RWPE1 (cell line): Measurements from ENCODE around the gene MAST2.

Source experiments
- CTCF ChIA-PET: fragments of 350-600 bp; sonication (Branson Sonifier 250); formaldehyde crosslinking; extraction: SDS; loops from one replicate; lab custom pipeline; 2021; lab: Yijun Ruan, JAX
- POLR2A ChIA-PET: fragments of 400-600 bp; formaldehyde crosslinking; extraction: SDS; loops from one replicate; lab custom pipeline; 2020; ENCODE audit warnings: antibody characterized with exemption; ENCODE audit not compliant: low non-redundant PET; lab: Yijun Ruan, JAX
- DNase-seq: peaks from one replicate; pipeline ENCODE4 v3.0.0; 2012; ENCODE audit warnings: low spot score
- H3K27ac ChIP-seq: fragments of 450-650 bp; 2 replicates; pipeline ENCODE4 v1.5.1; 2017
- TF ChIP-seq, protein P1 (sequence below): fragments of 450-650 bp; conservative IDR thresholded peaks from 2 replicates; pipeline ENCODE4 v1.5.1; 2017; ENCODE audit warnings: low read depth, mild to moderate bottlenecking

Gene MAST2

GRCh38 chr1:46058936-46059335 is 255.5 kb downstream of the MAST2 start:
- CTCF ChIA-PET, result no interaction called here
- DNase-seq, result no peak
- no peak overlapping the region for H3K27ac ChIP-seq
- TF ChIP-seq, protein P1, sequence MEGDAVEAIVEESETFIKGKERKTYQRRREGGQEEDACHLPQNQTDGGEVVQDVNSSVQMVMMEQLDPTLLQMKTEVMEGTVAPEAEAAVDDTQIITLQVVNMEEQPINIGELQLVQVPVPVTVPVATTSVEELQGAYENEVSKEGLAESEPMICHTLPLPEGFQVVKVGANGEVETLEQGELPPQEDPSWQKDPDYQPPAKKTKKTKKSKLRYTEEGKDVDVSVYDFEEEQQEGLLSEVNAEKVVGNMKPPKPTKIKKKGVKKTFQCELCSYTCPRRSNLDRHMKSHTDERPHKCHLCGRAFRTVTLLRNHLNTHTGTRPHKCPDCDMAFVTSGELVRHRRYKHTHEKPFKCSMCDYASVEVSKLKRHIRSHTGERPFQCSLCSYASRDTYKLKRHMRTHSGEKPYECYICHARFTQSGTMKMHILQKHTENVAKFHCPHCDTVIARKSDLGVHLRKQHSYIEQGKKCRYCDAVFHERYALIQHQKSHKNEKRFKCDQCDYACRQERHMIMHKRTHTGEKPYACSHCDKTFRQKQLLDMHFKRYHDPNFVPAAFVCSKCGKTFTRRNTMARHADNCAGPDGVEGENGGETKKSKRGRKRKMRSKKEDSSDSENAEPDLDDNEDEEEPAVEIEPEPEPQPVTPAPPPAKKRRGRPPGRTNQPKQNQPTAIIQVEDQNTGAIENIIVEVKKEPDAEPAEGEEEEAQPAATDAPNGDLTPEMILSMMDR, result no peak
- POLR2A ChIA-PET, result no interaction called here

DNA sequence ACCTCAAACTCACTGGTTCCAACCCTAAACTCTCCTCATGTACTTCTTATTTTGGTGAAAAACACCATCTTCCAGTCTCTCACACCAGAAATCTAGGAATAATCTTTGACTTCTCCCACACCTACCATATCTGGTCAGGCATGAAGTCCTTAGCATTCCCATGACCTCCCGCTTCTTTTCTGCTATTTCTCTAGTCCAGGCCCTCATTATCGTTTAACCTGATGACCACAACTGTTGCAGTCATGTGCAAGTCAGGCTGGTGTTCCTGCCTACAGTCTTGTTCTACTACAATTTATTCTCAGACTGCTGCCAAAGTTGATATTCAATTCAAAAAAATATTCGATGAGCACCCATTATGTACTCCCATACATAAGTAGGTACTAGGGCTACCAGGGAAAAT is 257.7 kb downstream of the MAST2 start:
- no peak for DNase-seq
- TF ChIP-seq, protein P1, result no peak
- ChIA-PET POLR2A (no interaction called here), CTCF (interaction anchor here (0.8 kb wide), 1 partner anchor 33 kb away, joined by 3 read pairs; no protein-coding TSS in a partner anchor)
- H3K27ac ChIP-seq, result no peak overlapping the region

GRCh38 chr1:46062651-46063319 is 259.4 kb downstream of the MAST2 start:
- no peak for DNase-seq
- H3K27ac ChIP-seq, result peak overlapping the region; percentile 55
- TF ChIP-seq, protein P1, result no peak
- ChIA-PET CTCF (interaction anchor here (0.9 kb wide), 1 partner anchor 9 kb away, joined by 6 read pairs; no protein-coding TSS in a partner anchor), POLR2A (no interaction called here)

DNA sequence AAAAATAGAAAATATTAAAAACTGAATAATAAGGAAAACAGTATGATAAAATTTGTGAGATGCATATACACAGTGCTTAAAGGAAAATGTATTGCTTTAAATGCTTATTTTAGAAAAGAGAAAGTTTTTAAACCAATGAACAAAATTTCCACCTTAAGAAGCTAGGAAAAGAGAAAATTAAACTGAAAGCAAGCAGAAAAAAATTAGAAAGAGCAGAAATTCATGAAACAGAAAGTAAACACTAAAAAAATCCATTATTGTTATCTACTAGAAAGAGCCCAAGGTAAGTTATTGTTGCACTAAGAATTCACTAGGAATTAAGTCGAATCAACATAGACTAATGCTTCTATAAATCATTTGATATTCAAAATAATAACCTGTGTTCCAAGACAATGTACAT is 261.3 kb downstream of the MAST2 start:
- CTCF ChIA-PET, result no interaction called here
- DNase-seq, result no peak
- TF ChIP-seq, protein P1, result no peak
- no peak overlapping the region for H3K27ac ChIP-seq
- POLR2A ChIA-PET, result no interaction called here

DNA sequence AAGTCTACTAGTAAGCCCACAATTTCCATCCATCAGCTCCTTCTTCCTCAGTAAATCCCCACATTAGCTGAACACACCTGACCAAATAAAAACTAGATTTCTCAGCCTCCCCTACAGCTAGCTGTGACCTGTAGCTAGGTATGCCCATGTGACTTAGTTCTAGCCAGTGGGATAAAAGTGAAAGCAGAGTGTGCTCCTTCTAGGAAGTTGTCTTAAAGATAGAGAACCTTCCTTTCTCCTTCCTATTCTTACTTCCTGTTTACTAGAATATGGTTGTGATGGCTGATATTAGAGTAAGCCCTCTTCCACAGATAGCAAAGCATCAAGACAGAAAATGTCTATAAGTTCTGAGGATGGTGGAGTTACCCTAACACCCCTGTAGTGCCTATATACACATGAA is 262.0 kb downstream of the MAST2 start:
- ChIA-PET CTCF (no interaction called here), POLR2A (interaction anchor here (0.7 kb wide), 1 partner anchor 67 kb away, joined by 3 read pairs; the partner anchor contains the start of gene PIK3R3)

DNA sequence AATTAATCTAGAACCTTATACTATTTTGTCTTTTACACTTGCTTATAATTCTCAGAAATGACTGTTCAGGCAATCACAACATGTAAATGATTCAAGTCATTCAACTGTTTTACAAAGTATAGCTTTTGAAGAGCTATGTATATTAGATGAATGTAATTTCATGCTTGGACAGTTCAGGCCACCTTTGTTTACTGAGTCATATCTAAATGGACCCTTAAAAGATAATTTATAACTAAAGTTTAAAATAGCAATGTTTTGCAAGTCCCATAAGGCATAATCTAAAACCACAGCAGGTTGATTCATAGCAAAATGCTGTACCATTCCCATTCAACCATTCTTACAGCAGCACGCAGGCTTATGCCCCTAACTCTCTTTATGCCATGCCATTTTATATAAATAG is 264.2 kb downstream of the MAST2 start:
- TF ChIP-seq, protein P1, result no peak
- ChIA-PET POLR2A (no interaction called here), CTCF (interaction anchor here (1.1 kb wide), 1 partner anchor 56 kb away, joined by 5 read pairs; no protein-coding TSS in a partner anchor)
- DNase-seq, result no peak
- H3K27ac ChIP-seq, result no peak overlapping the region

More for the DNA sequence above, 262.0 kb downstream of the MAST2 start:
- peak; percentile 27 for DNase-seq
- TF ChIP-seq, protein P1, result no peak
- no peak overlapping the region for H3K27ac ChIP-seq
